HepG2 (cell line): Measurements from ENCODE around the gene SLC6A6.

ENCODE experiments used
- CREB1 ChIP-seq, 2 experiments: fragments of 450-650 bp in 1 of 2; IDR thresholded peaks; 2 replicates each; pipeline ENCODE4 v1.6.1; 2016 to 2017; ENCODE audit warnings: control low read depth in 1 of 2, mild to moderate bottlenecking in 1 of 2, missing compliant biosample characterization in 1 of 2, missing genetic modification characterization in 1 of 2
- CTCF ChIP-seq: sonication (generic); formaldehyde crosslinking; IDR thresholded peaks from 2 replicates; pipeline ENCODE4 v1.5.0; 2020; ENCODE audit warnings: mild to moderate bottlenecking, missing genetic modification reagents, moderate library complexity
- ESRRA ChIP-seq: sonication (generic); formaldehyde crosslinking; IDR thresholded peaks from 2 replicates; pipeline ENCODE4 v1.5.1; 2020; ENCODE audit warnings: mild to moderate bottlenecking, low read depth, missing genetic modification reagents
- HNF4A ChIP-seq: sonication (generic); formaldehyde crosslinking; IDR thresholded peaks from 2 replicates; pipeline ENCODE4 v1.4.0; 2020; ENCODE audit warnings: missing genetic modification reagents
- JUN ChIP-seq: sonication (generic); formaldehyde crosslinking; IDR thresholded peaks from 2 replicates; pipeline ENCODE4 v1.4.0; 2020; ENCODE audit warnings: mild to moderate bottlenecking, missing genetic modification reagents
- MAFG ChIP-seq: sonication (generic); formaldehyde crosslinking; IDR thresholded peaks from 2 replicates; pipeline ENCODE4 v1.5.1; 2020; ENCODE audit warnings: mild to moderate bottlenecking, missing genetic modification reagents
- MAFK ChIP-seq, 2 experiments: IDR thresholded peaks in 1 of 2; conservative IDR thresholded peaks in 1 of 2; 2 replicates each; pipeline ENCODE4 v1.6.1; 2011; ENCODE audit warnings: improper control_type of control experiment in 2 of 2, low read length in 2 of 2
- MYC ChIP-seq: sonication (generic); formaldehyde crosslinking; IDR thresholded peaks from 2 replicates; pipeline ENCODE4 v1.9.0; 2021; ENCODE audit warnings: missing genetic modification reagents, borderline replicate concordance
- NR3C1 ChIP-seq: sonication (generic); formaldehyde crosslinking; IDR thresholded peaks from 2 replicates; pipeline ENCODE4 v1.4.0; 2020; ENCODE audit warnings: missing genetic modification reagents
- RAD51 ChIP-seq: fragments of 450-650 bp; IDR thresholded peaks from 2 replicates; pipeline ENCODE4 v1.6.1; 2016; ENCODE audit warnings: borderline replicate concordance
- SNAPC4 ChIP-seq: sonication (generic); formaldehyde crosslinking; IDR thresholded peaks from 2 replicates; pipeline ENCODE4 v1.4.0; 2020; ENCODE audit warnings: mild to moderate bottlenecking, missing genetic modification reagents
- SRF ChIP-seq: IDR thresholded peaks from 2 replicates; pipeline ENCODE4 v1.6.1; 2011; ENCODE audit warnings: mild to moderate bottlenecking, low read depth, low read length, moderate library complexity
- ZFX ChIP-seq: sonication (generic); formaldehyde crosslinking; IDR thresholded peaks from 2 replicates; pipeline ENCODE4 v1.4.0; 2020; ENCODE audit warnings: mild to moderate bottlenecking, low read depth, missing genetic modification reagents, moderate library complexity
- ZKSCAN8 ChIP-seq: IDR thresholded peaks from 2 replicates; pipeline ENCODE4 v1.6.1; 2016; ENCODE audit warnings: borderline replicate concordance, missing genetic modification reagents, missing compliant biosample characterization

DNA sequence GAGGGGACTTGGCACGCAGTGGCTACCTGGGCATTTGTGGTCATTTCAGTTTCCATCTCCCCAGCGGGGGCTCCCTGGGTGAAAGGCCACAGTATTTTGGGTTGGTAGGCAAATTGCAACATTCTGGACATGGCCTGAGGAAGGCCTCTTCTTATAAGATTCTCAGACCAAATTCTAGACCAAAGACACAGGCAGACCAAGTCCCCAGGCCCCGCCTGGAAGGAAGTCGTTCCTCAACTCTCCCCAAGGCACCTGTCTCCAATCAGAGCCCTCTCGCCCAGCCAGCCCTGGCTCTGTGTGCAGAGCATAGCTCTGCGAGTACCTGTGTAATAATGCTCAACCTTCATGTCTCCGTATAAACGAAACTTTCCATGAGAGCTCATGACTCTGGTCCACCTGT is 84.7 kb downstream of the SLC6A6 start:
- TF ChIP-seq CREB1 (IDR thresholded peaks at IDR 0.05) (no peak), CREB1 (CRISPR knock-in tag; IDR thresholded peaks at IDR 0.05) (no peak), ZKSCAN8 (CRISPR knock-in tag) (no peak), NR3C1 (CRISPR knock-in tag) (no peak), HNF4A (CRISPR knock-in tag) (no peak), MAFG (no peak), RAD51 (no peak), JUN (CRISPR knock-in tag) (no peak), CTCF (CRISPR knock-in tag) (no peak), ZFX (CRISPR knock-in tag) (no peak), MAFK (conservative IDR thresholded peaks at IDR 0.05 in 1 of 2, IDR thresholded peaks at IDR 0.05 in 1 of 2; ENCODE audit: low read length in 2 of 2) (no peak), SRF (no peak), MYC (CRISPR knock-in tag) (no peak), ESRRA (no peak), SNAPC4 (CRISPR knock-in tag) (no peak)
